T-helper 1 cell treated with Interleukin-12 subunit alpha and Interleukin-12 subunit beta and Interleukin-4 antibody, amounts not matched to agents 30 ng/mL and 1 ng/mL, for 36 hours (primary cell): Measurements from ENCODE around the gene ABLIM2. TPM values are rescaled to one million over a fixed set of nuclear protein-coding genes. Genes with fewer than 3 reads are reported as not detected.

ENCODE experiments used
- intact Hi-C: fragments of 100-400 bp; cut with micrococcal nuclease; formaldehyde crosslinking; loops from one replicate; pipeline ENCODE4 v1.15.1; 2024
- total RNA-seq: library from RNA; stranded (reverse); gene quantifications from 2 replicates; pipeline ENCODE4 v1.2.3, GENCODE V29; 2022

Gene ABLIM2
- total RNA-seq, 1 donor from 2014 or later = 0.51 TPM

GRCh38 chr4:8009710-8010511 lies 148.7 kb downstream of the ABLIM2 start:
- intact Hi-C loops = no loop called here

- intact Hi-C loops = no loop called here
Observed at GRCh38 chr4:8009097-8009496, 149.5 kb downstream of the ABLIM2 start.

- intact Hi-C loops = no loop called here
Observed at GRCh38 chr4:8008391-8008790, 150.2 kb downstream of the ABLIM2 start.

GRCh38 chr4:8007581-8007980 lies 151.0 kb downstream of the ABLIM2 start:
- intact Hi-C loops = no loop called here

GRCh38 chr4:8006471-8006870 lies 152.1 kb downstream of the ABLIM2 start:
- intact Hi-C loops = no loop called here

- intact Hi-C loops = no loop called here
Observed at GRCh38 chr4:8005814-8006215, 152.8 kb downstream of the ABLIM2 start.

GRCh38 chr4:8005033-8005808 lies 153.4 kb downstream of the ABLIM2 start:
- intact Hi-C loops = no loop called here

- intact Hi-C loops = no loop called here
Observed at GRCh38 chr4:8004066-8004465, 154.5 kb downstream of the ABLIM2 start.

GRCh38 chr4:8002525-8003309 lies 155.9 kb downstream of the ABLIM2 start:
- intact Hi-C loops = no loop called here

- intact Hi-C loops = no loop called here
Observed at GRCh38 chr4:8001564-8002355, 156.9 kb downstream of the ABLIM2 start.

GRCh38 chr4:8000721-8001491 lies 157.7 kb downstream of the ABLIM2 start:
- intact Hi-C loops = no loop called here

GRCh38 chr4:8000247-8000646 lies 158.4 kb downstream of the ABLIM2 start:
- intact Hi-C loops = no loop called here

GRCh38 chr4:7999695-8000094 lies 158.9 kb downstream of the ABLIM2 start:
- intact Hi-C loops = no loop called here

GRCh38 chr4:7999279-7999678 lies 159.3 kb downstream of the ABLIM2 start:
- intact Hi-C loops = no loop called here

- intact Hi-C loops = no loop called here
Observed at GRCh38 chr4:7998447-7998846, 160.2 kb downstream of the ABLIM2 start.

GRCh38 chr4:7995866-7996265 lies 162.7 kb downstream of the ABLIM2 start:
- intact Hi-C loops = no loop called here

- intact Hi-C loops = no loop called here
Observed at GRCh38 chr4:7995135-7995534, 163.5 kb downstream of the ABLIM2 start.

- intact Hi-C loops = no loop called here
Observed at GRCh38 chr4:7993671-7994070, 164.9 kb downstream of the ABLIM2 start.

GRCh38 chr4:7992846-7993245 lies 165.8 kb downstream of the ABLIM2 start:
- intact Hi-C loops = no loop called here

GRCh38 chr4:7990807-7991459 lies 167.7 kb downstream of the ABLIM2 start:
- intact Hi-C loops = no loop called here
